K562 (cell line): Measurements from ENCODE around the gene MITF.

Experiments
- BRD9 ChIP-seq: fragments of 450-650 bp; IDR thresholded peaks from 2 replicates; pipeline ENCODE4 v1.6.1; 2018; ENCODE audit warnings: low read depth; ENCODE audit not compliant: partially characterized antibody
- ERF ChIP-seq: fragments of 450-650 bp; formaldehyde crosslinking; IDR thresholded peaks from 2 replicates; pipeline ENCODE4 v1.4.0; 2020; ENCODE audit warnings: mild to moderate bottlenecking, mixed read lengths
- POLR2AphosphoS5 ChIP-seq: IDR thresholded peaks from 2 replicates; pipeline ENCODE4 v1.6.1; 2011; ENCODE audit warnings: mild to moderate bottlenecking, low read depth, low read length, moderate library complexity; ENCODE audit not compliant: control insufficient read depth, insufficient read depth
- RFX5 ChIP-seq: IDR thresholded peaks from 2 replicates; pipeline ENCODE4 v1.6.1; 2011; ENCODE audit warnings: low read depth, mild to moderate bottlenecking, improper control_type of control experiment, low read length
- SIN3A ChIP-seq, 2 experiments: fragments of 150-350 bp in 1 of 2; IDR thresholded peaks; 2 replicates each; pipeline ENCODE4 v1.6.1; 2011 to 2016; ENCODE audit warnings: borderline replicate concordance in 2 of 2, low read depth in 2 of 2, low read length in 2 of 2, mild to moderate bottlenecking in 2 of 2, moderate library complexity in 2 of 2; ENCODE audit not compliant: control insufficient read depth in 1 of 2
- SIRT6 ChIP-seq: IDR thresholded peaks from one replicate; pipeline ENCODE4 v1.6.1; 2012; ENCODE audit warnings: low read depth, mild to moderate bottlenecking, control low read depth, inconsistent platforms, low read length, moderate library complexity
- ZFP1 ChIP-seq: fragments of 450-650 bp; formaldehyde crosslinking; IDR thresholded peaks from 2 replicates; pipeline ENCODE4 v1.4.0; 2020; ENCODE audit warnings: mild to moderate bottlenecking, mixed read lengths
- TF ChIP-seq, protein P1 (sequence below): sonication (generic); formaldehyde crosslinking; IDR thresholded peaks from 2 replicates; pipeline ENCODE4 v1.8.1; 2022; ENCODE audit warnings: missing genetic modification reagents
- TF ChIP-seq, protein P2 (sequence below): sonication (generic); formaldehyde crosslinking; IDR thresholded peaks from 2 replicates; pipeline ENCODE4 v1.8.0; 2022; ENCODE audit warnings: mild to moderate bottlenecking, missing genetic modification reagents

DNA sequence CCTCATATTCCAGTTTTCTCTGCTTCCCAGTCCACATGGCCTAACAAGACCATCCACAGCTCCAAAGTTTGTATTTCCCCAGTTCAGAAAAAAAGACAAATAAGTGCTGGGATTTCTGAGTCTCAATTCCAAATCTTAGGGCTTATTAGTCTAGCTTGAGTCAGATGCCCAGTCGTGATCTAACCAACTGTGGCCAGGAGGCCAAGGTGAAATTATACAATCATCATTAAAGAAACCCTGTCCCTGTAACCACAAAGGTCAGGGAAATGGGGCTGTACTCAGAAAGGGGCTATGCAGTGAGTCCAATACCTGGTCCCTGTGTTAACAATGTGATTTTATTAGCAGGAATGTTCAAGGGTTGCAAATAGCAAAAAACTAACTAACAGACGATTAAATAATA lies 40.5 kb upstream of the MITF start:
- TF ChIP-seq ZFP1 (CRISPR knock-in tag) (no peak), SIN3A (IDR thresholded peaks at IDR 0.05; ENCODE audit: borderline replicate concordance in 2 of 2, control insufficient read depth in 1 of 2, low read depth in 2 of 2, low read length in 2 of 2) (no peak), SIRT6 (no peak), RFX5 (no peak), ERF (CRISPR knock-in tag) (no peak), POLR2AphosphoS5 (no peak), BRD9 (no peak)
- TF ChIP-seq, protein P1, sequence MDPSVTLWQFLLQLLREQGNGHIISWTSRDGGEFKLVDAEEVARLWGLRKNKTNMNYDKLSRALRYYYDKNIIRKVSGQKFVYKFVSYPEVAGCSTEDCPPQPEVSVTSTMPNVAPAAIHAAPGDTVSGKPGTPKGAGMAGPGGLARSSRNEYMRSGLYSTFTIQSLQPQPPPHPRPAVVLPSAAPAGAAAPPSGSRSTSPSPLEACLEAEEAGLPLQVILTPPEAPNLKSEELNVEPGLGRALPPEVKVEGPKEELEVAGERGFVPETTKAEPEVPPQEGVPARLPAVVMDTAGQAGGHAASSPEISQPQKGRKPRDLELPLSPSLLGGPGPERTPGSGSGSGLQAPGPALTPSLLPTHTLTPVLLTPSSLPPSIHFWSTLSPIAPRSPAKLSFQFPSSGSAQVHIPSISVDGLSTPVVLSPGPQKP (CRISPR knock-in tag): no peak
- TF ChIP-seq, protein P2, sequence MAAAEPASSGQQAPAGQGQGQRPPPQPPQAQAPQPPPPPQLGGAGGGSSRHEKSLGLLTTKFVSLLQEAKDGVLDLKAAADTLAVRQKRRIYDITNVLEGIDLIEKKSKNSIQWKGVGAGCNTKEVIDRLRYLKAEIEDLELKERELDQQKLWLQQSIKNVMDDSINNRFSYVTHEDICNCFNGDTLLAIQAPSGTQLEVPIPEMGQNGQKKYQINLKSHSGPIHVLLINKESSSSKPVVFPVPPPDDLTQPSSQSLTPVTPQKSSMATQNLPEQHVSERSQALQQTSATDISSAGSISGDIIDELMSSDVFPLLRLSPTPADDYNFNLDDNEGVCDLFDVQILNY (CRISPR knock-in tag): no peak
